Glomerular visceral epithelial cell (primary cell): ENCODE measurements around the gene FIGLA.
"Not testable (repeated sequence)": the region's sequence is repeated elsewhere in the genome, so short reads cannot be mapped to it uniquely, and the experiment has no call there.

Experiments
- DNase-seq: peaks from one replicate; pipeline ENCODE4 v3.0.0-alpha.2; 2016; ENCODE audit errors: extremely low spot score

The FIGLA gene

DNA sequence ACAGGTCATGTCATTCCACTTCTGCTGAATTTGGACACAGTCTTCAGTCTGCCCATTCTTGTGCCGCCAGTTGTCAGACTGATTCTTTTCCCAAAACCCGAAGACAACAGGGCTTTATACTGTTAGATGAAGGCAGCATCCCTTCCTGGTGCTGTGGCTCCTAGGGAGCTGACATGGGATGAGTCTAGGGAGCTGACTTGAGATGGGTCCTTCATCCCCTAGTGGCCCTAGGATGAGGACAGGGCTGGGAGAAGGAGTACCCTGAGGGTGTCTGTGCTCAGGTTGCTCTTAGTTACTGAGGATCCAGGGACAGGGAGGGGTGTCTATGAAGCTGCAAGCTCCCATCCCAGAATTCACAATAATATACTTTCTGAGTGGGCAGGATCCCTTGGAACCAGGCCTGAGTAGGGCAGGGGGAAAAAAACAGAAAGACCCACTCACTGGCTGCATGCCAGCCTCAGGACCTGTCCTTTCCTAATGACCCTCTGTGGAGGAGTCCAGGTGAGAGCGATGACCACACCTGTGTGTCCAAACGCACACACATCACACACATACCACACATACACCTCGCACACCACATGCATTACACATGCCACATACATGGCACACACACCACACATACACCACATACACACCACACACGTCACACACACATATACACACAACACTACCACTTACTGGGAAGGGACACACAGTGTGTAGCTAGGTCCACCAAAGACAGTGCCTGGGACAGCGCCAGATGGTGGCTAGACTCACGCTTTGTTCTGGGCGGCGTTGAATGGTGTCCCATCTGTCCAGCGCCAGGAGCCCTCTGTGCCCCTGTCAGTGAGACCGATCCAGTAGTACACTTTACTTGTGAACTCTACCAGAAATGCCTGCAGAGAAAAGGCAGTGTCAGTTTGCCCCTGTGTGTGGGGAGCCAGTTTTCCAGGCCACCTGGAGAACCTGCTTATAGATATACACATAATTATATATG lies 18.8 kb upstream of the FIGLA start:
- no peak for DNase-seq

DNA sequence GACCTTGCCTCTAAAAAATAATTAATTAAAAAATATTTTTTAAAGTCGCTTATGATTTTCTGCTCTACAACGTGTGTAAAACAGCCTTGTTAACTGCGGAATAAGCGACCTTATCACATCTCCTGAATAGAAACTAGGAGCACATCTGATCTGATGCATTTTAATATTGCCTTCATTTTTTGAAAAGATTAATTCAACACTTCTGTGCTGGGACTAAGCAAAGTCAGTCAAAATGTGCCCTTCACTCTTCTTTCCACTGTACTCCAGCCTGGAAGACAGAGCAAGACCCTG lies 17.3 kb upstream of the FIGLA start:
- DNase-seq = no peak

DNA sequence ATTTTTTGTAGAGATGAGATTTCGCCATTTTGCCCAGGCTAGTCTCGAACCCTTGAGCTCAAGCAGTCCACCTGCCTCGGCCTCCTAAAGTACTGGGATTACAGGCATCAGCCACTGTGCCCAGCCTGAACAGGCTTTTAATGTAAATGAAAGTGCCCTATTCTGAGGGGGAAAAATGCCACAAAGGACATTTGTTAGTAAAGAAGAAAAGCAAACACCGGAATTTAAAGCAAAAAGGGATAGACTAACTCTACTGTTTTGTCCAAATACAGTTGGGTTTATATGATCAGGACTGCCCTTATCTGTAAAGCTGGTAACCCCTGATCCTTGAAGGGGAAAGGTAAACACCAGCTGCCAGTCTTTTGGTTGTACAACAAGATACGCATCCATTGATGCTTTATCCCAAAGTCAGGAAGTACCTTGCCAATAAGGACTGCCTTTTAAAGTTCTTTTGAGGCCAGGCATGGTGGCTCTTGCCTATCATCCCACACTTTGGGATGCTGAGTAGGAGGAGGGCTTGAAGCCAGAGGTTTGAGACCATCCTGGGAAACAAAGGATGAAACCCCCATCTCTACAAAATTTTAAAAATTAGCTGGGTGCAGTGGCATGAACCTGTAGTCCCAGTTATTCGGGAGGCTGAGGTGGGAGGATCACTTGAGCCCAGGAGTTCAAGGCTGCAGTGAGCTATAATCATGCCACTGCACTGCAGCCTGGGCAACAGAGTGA lies 16.8 kb upstream of the FIGLA start:
- DNase-seq = no peak

DNA sequence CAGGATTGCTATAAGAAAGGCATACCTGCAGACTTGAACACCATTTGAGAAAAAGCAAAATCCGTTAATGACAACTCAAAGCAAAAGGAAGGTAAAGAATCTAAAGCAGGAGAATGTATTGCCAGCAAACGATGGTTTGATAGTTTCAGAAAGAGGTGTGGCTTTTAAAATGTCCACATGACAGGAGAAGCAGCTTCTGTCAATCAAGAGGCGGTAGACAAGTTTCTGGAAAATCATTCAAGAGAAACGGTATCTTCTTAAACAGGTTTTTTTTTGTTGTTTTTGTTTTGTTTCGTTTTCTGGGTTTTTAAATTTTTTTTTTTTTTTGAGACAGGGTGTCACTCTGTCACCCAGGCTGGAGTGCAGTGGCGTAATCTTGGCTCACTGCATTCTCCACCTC lies 16.2 kb upstream of the FIGLA start:
- no peak for DNase-seq

DNA sequence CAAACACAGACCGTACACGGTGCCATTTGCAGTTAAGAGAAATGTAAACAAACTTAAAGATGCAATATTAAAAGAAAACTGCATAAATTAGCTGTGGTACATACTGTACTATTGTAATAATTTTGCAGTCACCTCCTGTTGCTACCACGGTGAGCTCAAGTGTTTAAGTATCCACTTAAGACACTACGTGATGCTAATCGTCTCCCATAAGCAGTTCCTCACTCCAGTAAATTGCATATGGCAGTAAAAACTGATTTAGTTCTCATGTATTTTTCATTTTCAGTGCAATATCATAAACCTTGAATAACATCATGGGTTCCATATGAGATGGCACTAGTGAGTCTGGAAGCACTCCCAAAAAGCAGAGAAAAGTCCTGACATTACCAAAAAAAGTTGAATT lies 15.6 kb upstream of the FIGLA start:
- DNase-seq = no peak

DNA sequence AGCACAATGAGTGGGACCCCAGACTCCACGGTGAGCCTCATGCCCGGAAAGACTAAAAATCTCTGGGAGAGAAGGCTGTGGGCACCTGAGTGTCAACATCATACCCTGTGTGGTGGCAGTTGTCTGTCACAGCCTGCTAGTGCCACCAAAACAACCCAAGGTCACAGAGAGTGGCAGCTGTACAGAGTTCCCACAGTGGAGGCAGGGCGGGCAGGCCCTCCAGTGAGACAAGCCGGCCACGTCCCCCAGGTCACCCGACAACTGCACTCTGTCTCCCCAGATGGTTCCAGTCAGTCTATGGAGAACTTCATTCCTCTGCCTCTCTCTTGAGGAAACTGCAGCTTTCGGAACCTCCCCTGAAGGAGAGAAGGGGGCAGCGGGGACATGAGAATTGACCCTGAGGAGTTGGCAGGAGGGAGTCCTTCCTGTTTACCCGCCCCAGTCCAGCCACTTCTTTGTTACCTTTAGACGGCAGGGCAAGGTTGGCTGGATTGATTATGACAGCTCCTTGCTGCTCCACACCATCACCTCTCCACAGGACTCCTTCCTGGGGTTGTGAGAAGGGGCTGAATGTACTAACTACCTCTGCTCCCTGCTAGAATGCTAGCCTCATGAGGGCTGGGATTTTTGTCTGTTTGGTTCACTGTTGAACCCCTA lies 11.3 kb upstream of the FIGLA start:
- no peak for DNase-seq

DNA sequence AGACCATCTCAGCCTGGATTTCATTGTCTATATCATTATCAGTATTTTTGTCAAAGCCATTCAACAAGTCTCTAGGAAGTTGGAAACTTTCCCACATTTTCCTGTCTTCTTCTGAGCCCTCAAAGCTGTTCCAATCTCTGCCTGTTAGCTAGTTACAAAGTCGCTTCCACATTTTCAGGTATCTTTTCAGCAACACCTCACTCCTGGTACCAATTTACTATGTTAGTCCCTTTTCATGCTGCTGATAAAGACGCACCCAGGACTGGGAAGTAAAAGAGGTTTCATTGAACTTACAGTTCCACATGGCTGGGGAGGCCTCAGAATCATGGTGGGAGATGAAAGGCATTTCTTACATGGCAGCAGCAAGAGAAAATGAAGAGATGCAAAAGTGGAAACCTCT lies 9.3 kb upstream of the FIGLA start:
- no peak for DNase-seq

DNA sequence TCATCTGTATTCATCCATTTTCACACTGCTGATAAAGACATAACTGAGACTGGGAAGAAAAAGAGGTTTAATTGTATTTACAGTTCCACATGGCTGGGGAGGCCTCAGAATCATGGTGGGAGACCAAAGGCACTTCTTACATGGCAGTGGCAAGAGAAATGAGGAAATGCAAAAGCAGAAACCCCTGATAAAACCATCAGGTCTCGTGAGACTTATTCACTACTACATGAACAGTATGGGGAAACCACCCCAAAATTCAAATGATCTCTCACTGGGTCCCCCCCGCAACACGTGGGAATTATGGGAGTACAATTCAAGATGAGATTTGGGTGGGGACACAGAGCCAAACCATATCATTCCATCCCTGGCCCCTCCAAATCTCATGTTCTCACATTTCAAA lies 7.6 kb upstream of the FIGLA start:
- not testable (repeated sequence) for DNase-seq

DNA sequence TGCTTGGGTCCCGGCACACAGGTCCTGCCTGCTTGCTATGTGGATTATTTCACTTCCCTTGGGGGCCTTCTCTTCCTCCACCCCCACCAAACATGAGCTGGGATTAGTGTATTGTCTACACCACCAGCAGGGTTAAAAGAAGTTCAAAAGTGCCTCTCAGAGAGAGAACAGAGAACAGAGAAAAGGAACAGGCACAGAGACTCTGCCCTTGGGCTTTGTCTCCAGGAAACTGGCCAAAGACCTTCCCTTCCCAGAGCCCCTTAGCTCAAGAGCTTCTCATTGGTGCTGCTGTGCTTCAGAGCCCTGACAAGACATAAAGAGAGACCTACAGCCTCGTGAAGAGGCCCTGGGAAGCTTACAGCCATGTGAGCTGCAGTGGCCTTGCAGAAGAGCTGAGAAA lies 7.1 kb upstream of the FIGLA start:
- no peak for DNase-seq

DNA sequence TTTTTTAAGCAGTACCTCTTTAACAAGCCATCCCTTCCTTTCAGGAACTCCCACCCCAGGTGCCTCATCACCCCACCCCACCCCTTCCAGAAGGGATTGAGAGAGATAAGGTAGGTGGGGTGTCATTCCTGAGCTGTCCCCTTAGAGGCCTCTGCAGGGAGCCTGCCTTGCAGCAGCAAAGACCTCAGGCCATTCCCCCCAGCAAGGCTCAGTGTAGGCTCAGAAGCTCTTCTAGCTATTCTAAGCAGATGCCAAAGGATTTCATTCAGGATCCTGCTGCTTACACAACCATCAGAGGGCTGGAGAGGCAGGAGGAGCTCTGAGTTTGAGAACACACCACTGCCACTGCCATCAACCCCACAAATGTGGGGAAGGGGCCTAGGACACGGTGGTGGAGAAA lies 5.8 kb upstream of the FIGLA start:
- no peak for DNase-seq

DNA sequence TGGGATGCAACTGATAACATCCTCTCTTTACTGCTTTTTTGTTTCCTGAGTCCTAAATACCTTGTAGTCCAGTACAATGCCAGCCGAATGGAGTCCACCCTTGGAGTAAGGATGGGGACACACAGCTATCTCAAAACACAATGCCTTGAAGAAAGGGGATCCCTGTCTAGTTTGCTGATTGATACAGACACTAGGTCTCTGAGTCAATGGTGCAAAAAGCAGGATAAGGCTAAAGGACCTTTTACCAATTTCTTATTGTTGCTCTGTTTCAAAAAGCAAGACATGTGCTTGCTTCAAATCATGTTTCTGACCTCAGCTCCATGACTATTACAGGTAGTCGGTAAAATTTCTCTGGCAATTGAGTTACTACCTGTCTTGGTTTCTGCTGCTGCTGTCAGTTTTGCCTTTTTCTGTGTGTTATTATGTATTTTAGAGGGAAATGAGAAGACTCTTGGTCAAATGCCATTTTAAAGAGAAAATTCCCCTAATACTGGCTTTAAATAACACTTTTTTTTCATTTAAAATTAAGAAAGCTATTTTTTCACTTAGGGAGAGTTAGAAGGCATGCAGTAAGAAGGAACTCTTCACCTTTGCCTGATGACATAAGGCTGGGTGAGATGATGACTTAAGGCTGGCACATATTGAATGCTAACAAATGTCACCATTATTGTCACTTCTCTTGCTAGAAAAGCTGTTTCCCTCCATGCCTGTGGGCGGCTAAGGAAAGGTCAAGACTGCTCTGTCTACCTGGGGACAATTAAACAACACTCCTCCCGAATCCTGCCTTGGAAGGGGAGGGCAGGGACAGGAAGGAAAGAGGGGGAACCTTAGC lies 4.9 kb upstream of the FIGLA start:
- no peak for DNase-seq

DNA sequence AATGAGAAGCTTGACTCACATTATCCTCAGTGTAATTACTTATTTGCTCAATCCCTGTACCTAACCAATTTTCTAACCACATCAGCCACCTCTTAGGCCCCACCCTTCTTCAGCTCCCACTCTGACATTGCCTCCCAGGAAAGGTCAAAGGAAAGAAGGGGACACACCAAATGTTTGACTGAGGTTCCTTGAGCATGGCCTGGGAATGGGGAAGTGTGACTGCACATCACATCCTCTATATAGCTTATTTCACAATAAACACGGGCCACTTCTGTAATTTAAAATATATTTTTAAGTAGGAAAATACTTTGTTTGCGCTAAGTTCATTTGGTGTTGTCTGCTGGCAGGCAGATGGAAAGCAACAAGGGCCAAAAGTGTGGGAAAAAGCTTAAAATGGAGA lies 3.0 kb upstream of the FIGLA start:
- no peak for DNase-seq

DNA sequence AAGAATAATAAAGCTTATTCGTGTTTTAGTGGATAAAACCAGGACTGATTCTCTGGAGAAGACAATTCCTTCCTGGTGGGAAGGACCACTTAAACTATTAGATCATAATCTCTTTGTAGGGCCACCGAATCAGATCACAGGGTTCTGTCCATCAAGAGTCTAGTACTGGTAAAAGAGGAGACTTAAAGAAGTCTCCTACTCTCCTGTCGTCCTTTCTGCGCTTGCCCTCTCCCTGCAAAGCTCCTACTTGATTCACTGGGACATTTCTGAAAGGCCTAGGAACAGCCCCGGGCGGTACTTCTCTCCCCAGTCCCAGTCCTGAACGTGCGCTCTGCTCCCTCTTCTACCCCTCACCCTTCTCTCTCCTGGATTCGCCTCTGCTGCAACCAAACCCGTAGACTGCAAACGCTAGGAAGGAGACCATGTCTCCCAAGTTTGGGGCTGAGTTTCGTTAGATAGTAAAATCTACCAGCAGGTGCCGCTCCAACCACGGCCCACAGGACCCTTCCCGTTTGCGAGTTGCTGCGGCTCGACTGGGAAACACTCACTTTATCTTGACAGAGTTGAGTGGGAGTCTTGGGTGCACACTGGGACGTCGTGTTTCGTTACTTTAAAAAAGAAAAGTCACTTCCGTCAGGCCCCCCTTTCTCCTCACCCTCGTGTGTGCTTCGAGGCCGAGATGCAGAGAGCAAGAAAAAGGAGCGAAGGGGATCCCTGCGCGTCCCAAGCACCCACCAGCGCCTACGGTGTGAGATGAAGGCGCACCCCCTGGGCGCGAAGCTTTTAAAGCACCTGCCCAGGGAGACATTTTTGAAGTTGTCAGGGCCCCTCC lies 923 bp downstream of the FIGLA start:
- DNase-seq = peak; percentile 35

DNA sequence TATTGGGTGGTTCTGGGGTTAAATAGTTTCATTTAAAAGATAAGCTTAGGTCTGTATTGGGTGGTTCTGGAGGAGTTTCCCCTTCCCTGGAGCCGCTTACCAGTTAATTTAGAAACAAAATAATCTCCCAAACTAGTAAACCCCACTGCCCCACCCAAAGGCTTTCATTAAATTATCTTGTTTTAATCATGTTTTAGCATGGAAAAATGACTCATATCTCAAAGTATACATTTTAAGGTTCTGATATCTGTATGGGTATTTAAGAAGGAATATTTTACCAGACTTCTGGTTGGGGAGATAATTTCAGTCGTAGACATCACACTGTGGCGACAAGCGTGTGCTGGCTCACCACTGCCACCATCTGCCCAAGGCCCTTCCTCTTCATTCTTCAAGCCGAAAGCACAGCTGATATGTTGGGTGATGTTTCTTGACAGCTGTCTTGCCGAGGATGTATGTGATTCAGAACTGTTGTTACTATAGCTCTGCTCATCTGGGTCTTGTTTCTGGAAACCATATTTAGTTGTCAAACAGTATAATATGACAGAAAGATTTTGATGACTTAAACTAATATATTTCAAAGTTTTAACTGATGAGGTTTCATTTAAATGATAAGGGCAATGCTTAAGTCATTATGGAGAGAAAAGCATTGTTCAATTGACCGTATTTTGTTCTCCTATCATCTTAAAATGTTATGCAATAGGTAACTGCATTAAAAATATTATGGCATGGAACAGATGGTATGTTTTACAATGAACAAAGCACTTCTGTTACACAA lies 5.1 kb downstream of the FIGLA start:
- no peak for DNase-seq

DNA sequence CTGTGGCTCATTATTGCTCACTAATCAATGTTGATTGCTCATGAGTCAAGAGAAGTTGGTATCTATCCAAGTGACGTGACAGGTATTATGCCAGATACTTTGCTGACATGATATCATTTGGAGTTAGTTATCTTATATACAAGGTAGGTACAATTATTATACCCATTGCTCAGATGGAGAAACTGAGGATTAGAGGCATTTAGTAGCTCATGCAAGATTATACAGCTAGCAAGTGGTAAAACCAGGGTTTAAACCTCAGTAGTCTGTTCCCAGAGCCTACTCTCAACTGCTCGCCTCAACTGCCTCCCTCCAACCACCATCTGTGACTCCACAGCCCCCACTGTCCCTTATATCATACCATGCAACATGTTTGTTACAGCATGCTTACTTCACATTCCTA lies 6.1 kb downstream of the FIGLA start:
- no peak for DNase-seq

DNA sequence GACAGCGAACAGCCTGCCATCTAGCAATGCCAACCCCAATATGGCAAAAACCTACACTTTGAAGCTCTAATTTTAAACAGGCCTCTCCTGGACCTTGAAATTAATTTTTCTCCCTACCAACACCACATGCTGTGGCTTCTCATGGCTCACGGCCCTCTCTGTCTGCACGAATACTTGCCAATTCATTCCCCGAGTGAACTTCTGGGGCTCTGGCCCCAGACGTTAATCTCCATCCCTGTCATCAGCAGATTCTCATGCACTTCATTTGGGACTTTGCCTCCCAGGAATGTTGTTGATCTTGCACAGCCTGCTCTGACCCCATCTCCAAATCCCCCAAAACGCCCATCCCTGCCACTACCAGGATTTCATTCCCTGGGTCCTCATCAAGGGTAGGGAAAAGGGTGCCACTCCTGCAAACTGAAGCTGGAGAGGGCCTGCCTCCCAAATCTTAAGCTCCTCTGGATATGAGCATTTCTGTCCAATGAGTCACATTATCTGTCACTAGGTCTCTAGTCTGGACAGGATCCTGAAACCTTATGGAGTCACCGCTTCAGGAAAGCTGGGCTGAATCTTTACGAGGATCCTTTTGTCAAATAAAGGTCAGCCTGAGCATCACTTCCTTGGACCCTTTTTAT lies 10.4 kb downstream of the FIGLA start:
- no peak for DNase-seq

DNA sequence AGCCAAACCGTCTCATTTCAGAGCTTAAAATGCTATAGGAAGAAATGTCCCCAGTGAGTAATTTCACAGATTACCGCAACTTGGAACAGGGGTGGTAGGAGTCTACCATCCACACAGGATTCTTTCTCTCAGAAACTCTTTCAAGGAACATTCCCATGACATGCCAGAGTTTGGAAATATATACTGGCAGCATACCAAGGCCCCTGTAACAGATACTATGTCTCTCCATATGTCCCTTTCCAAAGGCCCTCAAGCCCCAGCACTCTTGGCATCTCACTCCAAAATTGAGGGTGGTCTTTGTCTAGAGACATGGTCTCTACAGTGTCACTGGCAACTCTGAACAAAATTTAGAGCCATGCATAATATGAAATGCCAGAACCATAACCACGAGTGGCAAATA lies 11.0 kb downstream of the FIGLA start:
- no peak for DNase-seq

DNA sequence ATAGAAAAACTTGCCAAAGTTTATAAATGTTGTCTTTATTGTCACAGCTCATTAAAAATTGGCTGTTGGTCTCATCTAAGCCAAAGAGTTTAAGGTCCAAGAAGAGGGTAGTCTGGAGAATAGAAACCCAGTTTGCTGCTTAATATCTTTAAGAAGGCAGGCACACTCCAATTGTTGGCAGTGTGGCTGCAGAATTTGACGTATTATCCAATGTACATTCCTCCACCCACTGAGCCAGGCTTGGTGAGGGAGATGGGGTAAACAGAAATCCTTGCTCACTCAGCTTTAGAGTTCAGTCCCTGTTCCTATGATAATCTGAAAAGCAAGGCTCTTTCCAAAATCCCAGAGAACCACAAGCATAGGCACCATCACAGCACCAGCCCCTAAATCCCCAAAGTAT lies 11.8 kb downstream of the FIGLA start:
- no peak for DNase-seq

DNA sequence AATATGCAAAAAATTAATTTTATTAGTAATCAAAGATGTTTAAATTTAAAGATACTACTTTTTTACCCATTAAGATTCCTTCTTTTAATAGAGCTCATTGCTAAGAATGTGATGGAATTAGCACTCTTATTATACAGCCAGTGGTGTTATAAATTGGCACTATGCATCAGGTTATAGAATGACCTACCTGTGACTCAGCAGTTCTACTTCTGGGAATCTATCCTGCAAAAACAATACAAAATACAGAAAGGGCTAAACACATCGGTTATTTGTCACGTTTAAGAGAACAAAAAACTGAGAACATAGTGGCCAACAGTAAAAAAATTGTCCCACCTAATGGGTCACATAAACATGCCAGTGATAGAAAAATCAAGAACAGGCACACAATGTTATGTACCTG lies 13.0 kb downstream of the FIGLA start:
- DNase-seq = no peak

DNA sequence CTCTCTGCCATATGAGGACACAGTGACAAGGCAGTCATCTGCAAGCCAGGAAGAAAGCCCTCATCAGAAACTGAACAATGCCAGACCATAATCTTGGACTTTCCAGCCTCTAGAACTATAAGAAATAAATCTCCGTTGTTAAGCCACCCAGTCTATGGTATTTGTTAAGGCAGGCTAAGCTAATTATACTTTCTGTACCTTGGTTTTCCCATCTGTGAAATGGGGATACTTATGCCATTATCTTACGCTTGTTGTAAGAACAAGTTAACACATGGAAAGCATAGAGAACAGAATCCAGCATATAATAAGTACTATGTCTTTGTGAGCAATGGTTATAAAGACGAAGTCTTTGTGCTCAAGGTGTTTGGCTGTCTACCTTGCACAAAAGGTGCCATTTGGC lies 14.2 kb downstream of the FIGLA start:
- DNase-seq = no peak
